Endothelial cell of umbilical vein (primary cell): ENCODE data around the gene TSPAN17.

Source experiments
- CTCF ChIP-seq, 2 donors: IDR thresholded peaks; 1 replicate in 1 of 2; 2 replicates in 1 of 2; pipeline ENCODE4 v1.5.1; 2011; ENCODE audit warnings: low read length in 2 of 2, mild to moderate bottlenecking in 2 of 2, moderate library complexity in 2 of 2, control low read depth in 1 of 2, inconsistent platforms in 1 of 2, low read depth in 1 of 2; ENCODE audit not compliant: insufficient read depth in 1 of 2; ENCODE audit errors: extremely low read depth in 1 of 2
- MAX ChIP-seq: IDR thresholded peaks from 2 replicates; pipeline ENCODE4 v1.6.1; 2011; ENCODE audit not compliant: insufficient read depth, insufficient read length
- POLR2A ChIP-seq: IDR thresholded peaks from 2 replicates; pipeline ENCODE4 v1.6.1; 2012; ENCODE audit warnings: low read depth, mild to moderate bottlenecking, control low read depth, low read length
- POLR2AphosphoS5 ChIP-seq: IDR thresholded peaks from 2 replicates; pipeline ENCODE4 v1.6.1; 2012; ENCODE audit warnings: low read depth, mild to moderate bottlenecking, control low read depth, low read length, moderate library complexity; ENCODE audit not compliant: insufficient read depth

GRCh38 chr5:176629317-176629852, 17.9 kb upstream of the TSPAN17 start:
- TF ChIP-seq CTCF (IDR thresholded peaks at IDR 0.05; ENCODE audit: extremely low read depth in 1 of 2, insufficient read depth in 1 of 2, low read depth in 1 of 2, low read length in 2 of 2) (no peak), POLR2A (no peak), POLR2AphosphoS5 (no peak), MAX (no peak)
